NCI-H128 (cell line): ENCODE data around the gene GIMAP7.
"Not testable (repeated sequence)": the region's sequence is repeated elsewhere in the genome, so short reads cannot be mapped to it uniquely, and the experiment has no call there.

Experiments used
- DNase-seq: peaks from one replicate; lab custom pipeline; 2025; ENCODE audit not compliant: unreplicated experiment; lab: John Stamatoyannopoulos, UW

Gene GIMAP7

GRCh38 chr7:150511048-150511447 lies 3.6 kb upstream of the GIMAP7 start:
- DNase-seq = no peak

GRCh38 chr7:150513758-150514157 lies 914 bp upstream of the GIMAP7 start:
- no peak for DNase-seq

GRCh38 chr7:150515248-150516147 lies 826 bp downstream of the GIMAP7 start:
- DNase-seq = no peak

- no peak for DNase-seq
These were observed 2.5 kb downstream of the GIMAP7 start for GRCh38 chr7:150516956-150517745.

GRCh38 chr7:150519310-150519709 lies 4.6 kb downstream of the GIMAP7 start:
- DNase-seq = no peak

- no peak for DNase-seq
These were observed 5.5 kb downstream of the GIMAP7 start for GRCh38 chr7:150520145-150520544.

GRCh38 chr7:150522931-150523330 lies 8.3 kb downstream of the GIMAP7 start:
- not testable (repeated sequence) for DNase-seq

- DNase-seq = no peak
These were observed 9.3 kb downstream of the GIMAP7 start for GRCh38 chr7:150524018-150524417.

- no peak for DNase-seq
These were observed 17.0 kb downstream of the GIMAP7 start for GRCh38 chr7:150531704-150532103.

- DNase-seq = no peak
These were observed 23.6 kb downstream of the GIMAP7 start for GRCh38 chr7:150538259-150538658.

- no peak for DNase-seq
These were observed 38.5 kb downstream of the GIMAP7 start for GRCh38 chr7:150553163-150553562.

- DNase-seq = no peak
These were observed 42.0 kb downstream of the GIMAP7 start for GRCh38 chr7:150556521-150557138.

GRCh38 chr7:150560486-150560885 lies 45.8 kb downstream of the GIMAP7 start:
- no peak for DNase-seq

GRCh38 chr7:150562919-150563318 lies 48.2 kb downstream of the GIMAP7 start:
- DNase-seq = no peak

GRCh38 chr7:150564006-150564405 lies 49.3 kb downstream of the GIMAP7 start:
- no peak for DNase-seq

GRCh38 chr7:150564566-150564965 lies 49.9 kb downstream of the GIMAP7 start:
- DNase-seq = no peak

GRCh38 chr7:150565239-150565638 lies 50.6 kb downstream of the GIMAP7 start:
- no peak for DNase-seq

- no peak for DNase-seq
These were observed 51.5 kb downstream of the GIMAP7 start for GRCh38 chr7:150566123-150566522.

- DNase-seq = no peak
These were observed 51.9 kb downstream of the GIMAP7 start for GRCh38 chr7:150566572-150566971.

- no peak for DNase-seq
These were observed 52.5 kb downstream of the GIMAP7 start, which contains the start of gene GIMAP4 for GRCh38 chr7:150567169-150567568. GIMAP4 (plus strand) TSS chr7:150567390; CDS start chr7:150569902, 2,512 bp downstream.

- no peak for DNase-seq
These were observed 53.2 kb downstream of the GIMAP7 start for GRCh38 chr7:150567871-150568301.
